IPS-15b (cell line): ENCODE data around the gene INPP5F.

Experiments
- H3K27me3 ChIP-seq: one replicate; pipeline ENCODE4 v1.6.1; 2013; ENCODE audit warnings: low read length; ENCODE audit not compliant: control insufficient read depth, insufficient read depth
- H3K36me3 ChIP-seq: one replicate; pipeline ENCODE4 v1.6.1; 2013; ENCODE audit warnings: low read length; ENCODE audit not compliant: control insufficient read depth, insufficient read depth
- H3K4me1 ChIP-seq: one replicate; pipeline ENCODE4 v1.6.1; 2013; ENCODE audit warnings: mild to moderate bottlenecking, low read length; ENCODE audit not compliant: control insufficient read depth, insufficient read depth
- H3K4me3 ChIP-seq: one replicate; pipeline ENCODE4 v1.5.1; 2013; ENCODE audit warnings: low read depth, low read length
- H3K9ac ChIP-seq: one replicate; pipeline ENCODE4 v1.6.1; 2013; ENCODE audit warnings: low read depth, mild to moderate bottlenecking, low read length
- H3K9me3 ChIP-seq: one replicate; pipeline ENCODE4 v1.6.1; 2013; ENCODE audit warnings: mild to moderate bottlenecking, low read length; ENCODE audit not compliant: control insufficient read depth, insufficient read depth

Gene INPP5F

DNA sequence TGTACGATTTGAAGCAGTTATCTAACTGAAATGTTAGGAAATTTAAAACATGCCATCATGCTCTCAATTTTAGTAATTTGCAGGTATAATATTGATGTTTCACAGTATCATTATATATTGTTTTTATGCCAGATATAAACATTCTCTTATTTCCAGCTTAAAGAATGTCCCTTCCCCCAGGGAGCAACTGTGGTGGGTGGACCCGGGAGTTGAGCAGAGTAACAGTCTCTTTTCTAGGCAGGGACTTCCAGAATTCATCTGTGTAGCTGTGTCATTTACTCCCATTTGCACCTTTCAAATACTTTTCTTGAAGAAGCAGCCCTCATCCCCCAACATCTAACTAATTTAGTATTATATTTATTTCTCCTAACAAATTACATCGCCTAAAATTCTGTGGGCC is 9.6 kb downstream of the INPP5F start:
- no peaks in the 10 kb centered on the region for H3K36me3 ChIP-seq
- H3K4me1 ChIP-seq: peaks cover 26% of the 10 kb centered on the region
- no peaks in the 10 kb centered on the region for H3K9me3 ChIP-seq
- H3K27me3 ChIP-seq: no peaks in the 10 kb centered on the region
- H3K4me3 ChIP-seq: no peak overlapping the region
- no peak overlapping the region for H3K9ac ChIP-seq

DNA sequence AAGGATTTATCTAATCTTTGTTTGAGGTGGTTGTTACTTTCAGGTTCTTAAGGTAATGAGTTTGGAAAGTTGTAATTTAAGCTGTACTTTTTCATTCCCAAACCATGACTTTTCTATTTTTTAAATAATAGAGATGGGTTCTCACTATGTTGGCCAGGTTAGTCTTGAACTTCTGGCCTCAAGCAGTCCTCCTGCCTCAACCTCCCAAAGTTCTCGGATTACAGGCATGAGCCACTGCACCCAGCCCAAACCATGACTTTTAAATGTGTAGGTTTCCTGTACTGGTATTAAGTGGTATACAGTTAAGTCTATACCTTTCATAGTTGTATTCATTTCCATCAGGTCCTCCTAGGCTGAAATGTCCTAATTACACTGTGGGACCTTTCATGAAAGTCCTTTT is 10.4 kb downstream of the INPP5F start:
- Histone ChIP-seq H3K4me3 (no peak overlapping the region), H3K9ac (no peak overlapping the region), H3K27me3 (no peaks in the 10 kb centered on the region), H3K4me1 (peaks cover 26% of the 10 kb centered on the region), H3K9me3 (no peaks in the 10 kb centered on the region), H3K36me3 (no peaks in the 10 kb centered on the region)

DNA sequence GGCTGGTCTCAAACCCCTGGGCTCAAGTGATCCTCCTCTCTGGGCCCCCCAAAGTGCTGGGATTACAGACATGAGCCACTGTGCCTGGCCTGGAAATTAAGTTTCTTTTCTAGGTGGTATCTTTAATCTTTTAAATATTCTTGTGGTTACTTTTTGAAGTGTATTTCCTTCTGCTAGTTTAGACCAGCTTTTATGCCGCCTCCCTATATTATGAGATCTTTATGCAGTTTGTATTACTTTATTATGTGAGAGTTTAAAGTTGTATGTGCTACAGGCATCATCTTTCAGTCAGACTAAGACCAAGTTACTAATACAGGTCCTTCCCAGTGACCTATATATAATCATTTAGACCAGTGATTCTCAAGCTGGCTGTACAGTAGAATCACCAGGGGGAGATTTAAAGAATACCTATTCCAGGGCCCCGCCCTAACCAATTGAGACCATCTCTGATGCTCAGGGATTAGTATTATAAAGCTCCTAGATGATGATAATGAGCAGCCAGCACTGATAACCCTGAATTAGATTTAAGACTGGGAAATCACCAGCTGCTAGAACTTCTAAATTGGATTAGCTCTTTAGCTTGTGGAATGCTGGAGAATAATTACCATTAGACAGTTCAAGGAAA is 11.3 kb downstream of the INPP5F start:
- Histone ChIP-seq H3K9ac (no peak overlapping the region), H3K9me3 (no peaks in the 10 kb centered on the region), H3K36me3 (no peaks in the 10 kb centered on the region), H3K4me3 (no peak overlapping the region), H3K27me3 (no peaks in the 10 kb centered on the region), H3K4me1 (peaks cover 26% of the 10 kb centered on the region)

DNA sequence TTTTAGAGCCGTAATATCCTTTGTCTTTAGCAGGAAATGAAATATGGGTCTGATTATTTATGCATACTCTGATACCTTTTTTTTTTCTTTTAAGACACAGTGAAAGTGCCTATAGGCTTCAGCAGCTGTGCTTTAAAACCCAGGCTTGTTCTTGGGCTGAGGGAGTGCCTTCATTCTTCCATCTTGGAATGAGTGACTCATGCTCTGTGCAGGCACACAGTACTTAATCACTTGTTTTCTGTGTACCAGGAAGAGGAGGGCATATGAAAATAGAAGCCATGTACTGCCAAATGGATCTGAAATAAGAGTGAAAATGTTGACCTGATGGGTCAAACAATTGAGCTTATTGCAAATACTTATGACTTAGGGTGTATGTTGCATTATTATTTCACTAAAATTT is 12.0 kb downstream of the INPP5F start:
- no peak overlapping the region for H3K4me3 ChIP-seq
- no peaks in the 10 kb centered on the region for H3K9me3 ChIP-seq
- no peaks in the 10 kb centered on the region for H3K27me3 ChIP-seq
- no peaks in the 10 kb centered on the region for H3K36me3 ChIP-seq
- peaks cover 24% of the 10 kb centered on the region for H3K4me1 ChIP-seq
- H3K9ac ChIP-seq: no peak overlapping the region

DNA sequence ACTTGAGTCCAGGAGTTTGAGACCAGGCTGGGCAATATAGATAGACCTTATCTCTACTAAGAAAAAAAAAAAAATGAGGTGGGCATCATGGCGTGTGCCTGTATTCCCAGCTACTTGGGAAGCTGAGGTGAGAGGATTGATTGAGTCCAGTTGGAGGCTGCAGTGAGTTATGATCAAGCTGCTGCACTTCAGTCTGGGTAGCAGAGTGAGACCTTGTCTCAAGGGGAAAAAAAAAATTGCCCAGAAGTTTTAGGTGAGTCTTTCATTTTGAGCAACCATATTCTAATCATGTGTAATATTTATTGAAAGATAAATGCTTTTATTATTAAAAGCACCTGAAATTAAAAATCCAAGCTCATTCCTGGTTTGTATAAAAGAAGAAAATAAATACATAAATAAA is 13.1 kb downstream of the INPP5F start:
- Histone ChIP-seq H3K9ac (no peak overlapping the region), H3K36me3 (no peaks in the 10 kb centered on the region), H3K9me3 (no peaks in the 10 kb centered on the region), H3K27me3 (no peaks in the 10 kb centered on the region), H3K4me1 (peaks cover 16% of the 10 kb centered on the region), H3K4me3 (no peak overlapping the region)

DNA sequence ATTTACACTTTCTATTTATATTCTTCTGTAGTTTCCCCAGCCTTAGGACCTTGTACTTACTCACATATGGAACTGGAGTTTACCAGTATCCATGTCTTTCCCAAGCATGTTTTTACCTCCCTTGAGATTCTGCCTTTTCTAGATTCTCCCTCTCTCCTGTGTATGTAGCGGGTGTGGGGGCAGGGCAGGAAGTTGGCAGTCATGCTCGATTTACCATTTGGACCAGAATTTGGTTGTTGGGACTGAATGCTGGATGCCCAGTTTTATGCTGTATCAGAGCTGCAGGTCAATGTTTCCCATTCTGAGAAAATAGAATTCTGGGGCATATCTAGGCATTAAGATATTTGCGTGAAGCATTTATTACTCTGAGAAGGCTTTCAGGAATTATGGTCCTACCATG is 14.2 kb downstream of the INPP5F start:
- Histone ChIP-seq H3K9ac (no peak overlapping the region), H3K4me1 (peaks cover 9% of the 10 kb centered on the region), H3K27me3 (no peaks in the 10 kb centered on the region), H3K4me3 (no peak overlapping the region), H3K36me3 (no peaks in the 10 kb centered on the region), H3K9me3 (no peaks in the 10 kb centered on the region)

DNA sequence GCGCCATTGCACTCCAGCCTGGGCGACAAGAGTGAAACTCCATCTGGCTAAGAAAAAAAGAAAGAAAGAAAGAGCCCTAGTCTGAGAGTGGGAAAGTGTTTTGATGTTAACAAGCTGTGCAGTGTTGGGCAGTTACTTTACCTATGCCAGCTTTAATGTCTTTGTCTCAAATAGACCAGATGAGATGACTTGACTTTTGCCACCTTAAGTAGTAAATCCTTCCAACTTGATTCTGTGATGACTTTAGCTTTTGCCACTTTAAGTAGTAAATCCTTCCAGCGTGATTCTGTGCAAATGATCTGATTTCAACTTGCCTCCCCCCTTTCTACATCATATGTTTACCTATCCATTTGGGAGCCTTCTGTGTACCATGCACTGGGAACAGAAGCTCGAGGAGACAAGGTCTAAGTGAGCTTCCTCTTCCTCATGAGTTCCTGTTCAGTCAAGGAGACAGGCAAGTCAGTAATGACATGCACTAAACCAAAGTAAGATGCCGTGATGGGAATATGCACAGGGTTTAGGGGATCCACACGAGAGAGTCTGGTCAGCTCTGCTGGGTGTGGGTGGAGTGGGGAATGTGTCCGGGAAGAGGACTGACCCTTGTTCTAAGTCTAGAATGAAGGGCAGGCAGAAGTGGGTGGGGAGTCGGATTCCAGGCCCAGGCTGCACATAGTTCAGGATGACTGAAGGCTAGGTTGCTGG is 17.2 kb downstream of the INPP5F start:
- H3K9me3 ChIP-seq: no peaks in the 10 kb centered on the region
- peaks cover 2% of the 10 kb centered on the region for H3K36me3 ChIP-seq
- H3K4me3 ChIP-seq: no peak overlapping the region
- no peak overlapping the region for H3K9ac ChIP-seq
- no peaks in the 10 kb centered on the region for H3K27me3 ChIP-seq
- H3K4me1 ChIP-seq: peaks cover 6% of the 10 kb centered on the region

DNA sequence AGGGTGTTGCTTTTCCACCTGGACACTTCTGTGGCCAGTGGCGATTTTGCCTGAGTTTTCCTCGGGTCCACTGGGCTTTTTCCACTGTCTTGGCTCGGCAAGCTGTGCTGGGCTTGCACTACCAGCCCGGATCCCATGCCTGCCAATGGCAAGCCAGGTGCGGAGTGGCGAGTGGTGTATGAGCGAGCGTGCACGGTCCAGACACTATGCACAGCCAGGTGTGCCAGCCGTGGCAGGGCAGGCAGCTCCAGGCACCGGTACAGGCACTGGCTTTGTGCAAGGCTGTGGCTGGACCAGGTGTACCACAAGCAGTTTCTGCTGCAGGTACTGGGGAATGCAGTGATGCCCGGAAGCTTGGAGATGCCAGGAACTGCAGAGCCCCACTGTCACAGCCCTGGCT is 22.1 kb downstream of the INPP5F start:
- no peaks in the 10 kb centered on the region for H3K27me3 ChIP-seq
- H3K9ac ChIP-seq: no peak overlapping the region
- H3K4me1 ChIP-seq: peaks cover 3% of the 10 kb centered on the region
- no peak overlapping the region for H3K4me3 ChIP-seq
- peaks cover 5% of the 10 kb centered on the region for H3K36me3 ChIP-seq
- no peaks in the 10 kb centered on the region for H3K9me3 ChIP-seq

DNA sequence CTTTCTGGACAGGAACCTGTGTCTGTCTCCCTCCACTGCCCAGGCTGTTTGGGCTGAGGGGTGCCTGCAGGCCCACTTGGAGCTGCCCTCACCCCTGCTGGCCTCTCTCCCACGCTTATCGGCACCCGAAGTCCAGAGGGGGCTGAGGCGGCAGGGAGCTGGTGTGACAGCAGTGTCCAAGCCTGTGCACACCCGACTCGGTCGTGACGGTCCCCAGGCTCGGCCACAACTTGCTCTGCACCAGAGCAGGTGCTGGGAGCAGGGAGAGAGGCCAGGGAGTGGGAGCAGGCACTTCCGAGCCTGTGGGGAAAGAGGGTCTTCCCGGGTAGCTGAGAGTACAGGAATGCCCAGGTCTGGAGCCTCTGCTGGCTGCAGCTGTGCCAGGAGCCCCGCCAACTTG is 23.0 kb downstream of the INPP5F start:
- no peaks in the 10 kb centered on the region for H3K9me3 ChIP-seq
- no peak overlapping the region for H3K4me3 ChIP-seq
- H3K27me3 ChIP-seq: no peaks in the 10 kb centered on the region
- no peak overlapping the region for H3K9ac ChIP-seq
- H3K4me1 ChIP-seq: no peaks in the 10 kb centered on the region
- peaks cover 5% of the 10 kb centered on the region for H3K36me3 ChIP-seq

DNA sequence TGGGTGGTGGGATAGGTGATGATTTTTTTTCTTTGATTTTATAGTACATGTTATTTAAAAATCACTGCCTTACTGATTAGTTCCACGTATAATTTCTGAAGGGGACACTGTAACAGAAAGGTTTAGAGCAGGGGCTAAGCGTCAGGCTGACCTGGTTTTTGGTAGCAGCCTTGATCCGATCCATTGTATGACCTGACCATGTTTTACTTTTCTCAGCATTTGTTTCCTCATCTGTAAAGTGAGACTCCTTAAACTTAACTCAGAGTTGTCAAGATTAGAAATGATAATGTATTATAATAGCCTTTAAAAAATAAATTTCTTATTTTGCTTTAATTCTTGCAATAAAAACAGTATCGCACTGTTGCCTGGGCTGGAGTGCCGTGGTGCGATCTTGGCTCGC is 23.6 kb downstream of the INPP5F start:
- H3K27me3 ChIP-seq: no peaks in the 10 kb centered on the region
- no peak overlapping the region for H3K4me3 ChIP-seq
- H3K4me1 ChIP-seq: no peaks in the 10 kb centered on the region
- peaks cover 5% of the 10 kb centered on the region for H3K36me3 ChIP-seq
- H3K9me3 ChIP-seq: no peaks in the 10 kb centered on the region
- H3K9ac ChIP-seq: no peak overlapping the region

DNA sequence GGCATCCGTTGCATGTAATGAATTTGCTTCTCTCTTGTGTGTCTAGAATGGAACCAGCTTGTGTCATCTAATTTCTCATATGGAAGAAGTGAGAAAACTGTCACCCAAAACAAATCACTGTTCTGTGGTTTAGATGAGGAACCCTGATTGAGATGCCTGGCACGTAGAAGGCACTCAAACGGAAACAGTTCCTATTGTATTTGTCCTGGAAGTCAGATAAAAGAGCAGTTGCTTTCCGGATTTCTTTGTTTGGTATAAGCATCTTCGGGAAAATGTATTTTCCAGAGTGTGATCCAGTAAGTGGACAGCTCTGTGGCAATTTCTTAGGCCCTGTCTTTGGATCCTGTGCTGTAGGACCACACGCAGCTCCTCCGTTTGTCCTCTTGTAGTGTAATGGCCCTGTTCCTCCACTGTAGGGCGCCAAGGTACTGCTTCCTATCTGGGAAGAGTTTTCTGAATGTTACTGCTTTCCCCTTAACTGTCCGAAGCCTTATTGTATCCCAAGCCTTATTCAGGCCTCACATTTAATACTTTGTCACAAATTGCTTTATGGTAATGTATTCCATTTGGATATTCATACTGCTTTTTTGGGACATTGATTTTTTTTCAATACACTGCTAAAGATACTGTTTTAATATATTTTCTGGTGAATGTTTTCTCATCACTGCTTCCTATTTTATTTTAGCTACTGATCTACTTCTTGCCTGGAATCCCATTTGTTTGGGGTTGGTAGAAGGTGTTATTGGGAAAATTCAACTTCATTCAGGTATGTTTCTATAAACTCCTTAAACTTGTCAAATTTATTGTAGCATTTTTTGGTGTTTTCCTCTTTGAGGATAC is 24.8 kb downstream of the INPP5F start:
- no peaks in the 10 kb centered on the region for H3K4me1 ChIP-seq
- H3K9ac ChIP-seq: no peak overlapping the region
- H3K4me3 ChIP-seq: no peak overlapping the region
- H3K27me3 ChIP-seq: no peaks in the 10 kb centered on the region
- H3K36me3 ChIP-seq: peaks cover 5% of the 10 kb centered on the region
- H3K9me3 ChIP-seq: no peaks in the 10 kb centered on the region

DNA sequence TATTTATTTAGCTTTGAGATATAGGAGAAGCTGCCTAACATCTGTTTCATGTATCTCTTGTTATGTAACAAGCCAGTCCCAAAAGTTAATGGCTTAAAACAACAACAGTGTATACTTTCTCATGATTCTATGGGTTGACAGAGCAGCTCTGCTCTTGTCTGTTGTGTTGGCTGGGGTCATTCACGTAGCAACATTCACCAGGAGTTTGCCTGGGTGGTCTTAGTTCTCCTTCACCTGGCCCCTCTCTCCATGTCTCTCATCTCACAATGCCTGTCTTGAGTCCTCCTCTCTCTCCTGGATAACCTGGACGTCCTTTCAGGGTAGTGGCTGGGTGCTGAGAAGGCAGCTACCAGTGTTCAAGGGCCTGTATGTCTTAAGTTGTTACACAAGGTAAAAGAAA is 27.5 kb downstream of the INPP5F start:
- no peaks in the 10 kb centered on the region for H3K27me3 ChIP-seq
- no peaks in the 10 kb centered on the region for H3K4me1 ChIP-seq

More for the DNA sequence above, 27.5 kb downstream of the INPP5F start:
- Histone ChIP-seq H3K36me3 (peaks cover under 1% of the 10 kb centered on the region), H3K9ac (no peak overlapping the region), H3K9me3 (no peaks in the 10 kb centered on the region), H3K4me3 (no peak overlapping the region)
